Spleen (tissue), 7 donors: ENCODE results near the gene CD47.

Source experiments
- CTCF ChIP-seq, 11 experiments: fragments of 200-600 bp in 7 of 11; fragments of 450-650 bp in 4 of 11; sonication (generic) in 4 of 11; IDR thresholded peaks in 8 of 11; conservative IDR thresholded peaks in 3 of 11; 1 replicate in 7 of 11; 2 replicates in 4 of 11; pipeline versions ENCODE4 v1.4.0 to v1.8.0; 2016 to 2021; ENCODE audit warnings: antibody characterized with exemption in 11 of 11, inconsistent platforms in 4 of 11, mild to moderate bottlenecking in 1 of 11
- POLR2A ChIP-seq, 3 donors: fragments of 450-650 bp; IDR thresholded peaks; one replicate each; pipeline ENCODE4 v1.5.1; 2017; ENCODE audit warnings: antibody characterized with exemption in 3 of 3, mild to moderate bottlenecking in 1 of 3
- POLR2AphosphoS5 ChIP-seq, 3 donors: sonication (generic); formaldehyde crosslinking; IDR thresholded peaks; one replicate each; pipeline ENCODE4 v1.5.1; 2017; ENCODE audit warnings: antibody characterized with exemption in 3 of 3
- donor health status: DM: no; HTN: no; CAD: no; lungs with moderate emphysema.
- donor health status: DM: no; HTN: no; CAD: no.
- donor health status: DM: no; HTN: no; CAD: no.

GRCh38 chr3:108073764-108074431 lies 16.9 kb downstream of the CD47 start:
- TF ChIP-seq CTCF (IDR thresholded peaks at IDR 0.05 in 8 of 11, conservative IDR thresholded peaks at IDR 0.05 in 3 of 11): no peak
- TF ChIP-seq POLR2AphosphoS5 (IDR thresholded peaks at IDR 0.05): no peak
- TF ChIP-seq POLR2A (IDR thresholded peaks at IDR 0.05): no peak
